HCEC 1CT (cell line): ENCODE measurements around the gene CEACAM8.
"Not testable (repeated sequence)": the region's sequence is repeated elsewhere in the genome, so short reads cannot be mapped to it uniquely, and the experiment has no call there.

Experiments
- DNase-seq: peaks from one replicate; pipeline ENCODE4 v3.0.0-alpha.2; 2017

Gene CEACAM8

DNA sequence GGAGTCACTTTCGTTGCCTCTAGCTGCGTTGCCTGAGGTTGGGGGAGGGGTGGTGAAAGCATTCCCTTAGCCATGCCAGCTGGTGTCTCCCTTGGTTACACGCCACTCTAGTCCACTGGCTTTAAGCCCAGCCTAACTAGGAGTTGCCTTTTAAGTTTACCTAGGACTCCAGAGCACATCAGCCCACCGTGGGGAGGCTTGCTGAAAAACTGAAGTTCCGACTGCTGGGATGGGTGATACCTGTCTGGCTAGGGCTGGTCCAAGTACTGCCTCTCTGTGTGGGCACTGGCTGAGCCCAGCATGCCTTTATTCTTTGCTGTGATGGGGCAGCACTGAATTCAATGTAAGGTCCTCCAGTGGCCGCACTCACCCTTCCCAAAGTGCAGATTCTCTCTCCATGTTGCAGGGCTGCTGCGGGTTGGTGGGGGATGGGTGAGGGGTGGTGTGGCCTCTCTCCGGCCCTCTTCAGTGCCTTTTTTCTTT, 54.6 kb downstream of the CEACAM8 start:
- DNase-seq: no peak

DNA sequence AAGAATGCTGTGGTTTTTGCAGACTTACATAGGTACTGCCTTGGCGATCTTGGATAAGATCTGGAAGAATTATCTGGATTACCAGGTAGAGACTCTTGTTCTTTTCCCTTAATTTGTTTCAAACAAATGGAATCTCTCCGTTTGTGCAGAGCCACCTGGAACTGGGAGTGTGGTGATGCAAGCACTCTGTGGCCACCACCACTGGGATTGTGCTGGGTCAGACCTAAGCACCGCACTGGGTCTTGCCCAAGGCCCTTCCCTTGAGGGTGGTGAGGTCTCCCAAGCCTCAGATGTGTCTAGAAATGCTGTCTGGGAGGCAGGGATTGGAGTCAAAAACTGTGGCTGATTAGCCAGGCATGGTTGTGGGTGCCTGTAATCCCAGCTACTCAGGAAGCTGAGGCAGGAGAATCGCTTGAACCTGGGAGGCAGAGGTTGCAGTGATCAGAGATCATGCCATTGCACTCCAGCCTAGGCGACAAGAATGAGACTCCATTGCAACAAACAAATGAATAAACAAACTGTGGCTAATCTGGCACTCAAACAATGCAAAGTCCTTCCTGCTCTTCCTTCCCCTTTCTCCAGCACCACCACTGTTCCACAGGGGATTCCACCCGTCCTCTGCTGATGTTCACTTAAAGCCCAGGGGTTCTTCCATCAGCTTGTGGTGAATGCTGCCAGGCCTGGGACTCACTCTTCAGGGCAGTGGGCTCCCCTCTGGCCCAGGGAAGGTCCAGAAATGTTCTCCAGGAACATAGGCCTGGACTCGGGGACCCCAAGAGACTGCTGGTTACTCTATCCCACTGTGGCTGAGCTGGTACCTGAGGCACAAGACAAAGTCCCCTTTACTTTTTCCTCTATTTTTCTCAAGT, 55.6 kb downstream of the CEACAM8 start:
- DNase-seq: no peak

DNA sequence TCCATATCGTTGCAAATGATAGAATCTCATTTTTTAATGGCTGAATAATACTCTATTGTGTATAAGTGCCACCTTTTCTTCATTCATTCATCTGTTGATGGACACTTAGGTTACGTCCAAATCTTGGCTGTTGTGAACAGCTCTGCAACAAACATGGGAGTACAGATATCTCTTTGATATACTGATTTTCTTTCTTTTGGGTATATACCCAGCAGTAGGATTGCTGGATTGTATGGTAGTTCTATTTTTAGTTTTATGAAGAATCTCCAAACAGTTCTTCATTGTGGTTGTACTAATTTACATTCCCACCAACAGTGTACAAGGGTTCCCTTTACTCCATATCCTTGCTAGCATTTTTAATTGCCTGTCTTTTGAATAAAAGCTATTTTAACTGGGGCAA, 59.4 kb downstream of the CEACAM8 start:
- not testable (repeated sequence) for DNase-seq

DNA sequence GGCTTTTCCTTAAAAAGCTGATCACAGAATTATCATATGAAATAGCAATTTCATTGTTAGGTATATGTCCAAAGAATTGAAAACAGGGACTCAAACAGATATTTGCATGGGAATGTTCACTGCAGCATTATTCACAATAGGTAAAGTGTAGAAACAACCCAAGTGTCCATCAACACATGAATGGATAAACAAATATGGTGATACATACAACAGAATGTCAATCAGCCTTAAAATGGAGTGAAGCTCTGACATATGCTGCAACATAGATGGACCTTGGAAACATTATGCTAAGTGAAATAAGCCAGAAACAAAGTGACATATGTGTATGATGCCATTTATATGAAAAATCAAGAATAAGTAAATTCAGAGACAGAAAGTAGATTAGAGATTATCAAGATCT, 60.3 kb downstream of the CEACAM8 start:
- DNase-seq: no peak

DNA sequence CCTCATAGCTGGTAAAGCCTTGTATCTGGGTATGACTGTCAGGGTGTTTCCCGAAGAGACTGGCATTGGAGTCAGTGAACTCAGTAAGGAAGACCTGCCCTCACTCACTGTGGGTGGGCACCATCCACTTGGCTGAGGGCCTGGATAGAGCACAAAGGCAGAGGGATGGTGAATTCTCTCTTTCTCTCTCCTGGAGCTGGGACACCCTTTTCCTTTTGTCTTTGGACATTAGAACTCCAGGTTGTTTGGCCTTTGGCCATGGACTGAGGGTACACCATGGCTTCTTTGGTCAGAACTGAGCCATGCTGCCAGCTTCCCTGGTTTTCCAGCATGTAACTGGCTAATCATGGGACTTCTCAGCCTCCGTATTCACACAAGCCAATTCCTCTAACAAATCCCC, 61.8 kb downstream of the CEACAM8 start:
- no peak for DNase-seq

DNA sequence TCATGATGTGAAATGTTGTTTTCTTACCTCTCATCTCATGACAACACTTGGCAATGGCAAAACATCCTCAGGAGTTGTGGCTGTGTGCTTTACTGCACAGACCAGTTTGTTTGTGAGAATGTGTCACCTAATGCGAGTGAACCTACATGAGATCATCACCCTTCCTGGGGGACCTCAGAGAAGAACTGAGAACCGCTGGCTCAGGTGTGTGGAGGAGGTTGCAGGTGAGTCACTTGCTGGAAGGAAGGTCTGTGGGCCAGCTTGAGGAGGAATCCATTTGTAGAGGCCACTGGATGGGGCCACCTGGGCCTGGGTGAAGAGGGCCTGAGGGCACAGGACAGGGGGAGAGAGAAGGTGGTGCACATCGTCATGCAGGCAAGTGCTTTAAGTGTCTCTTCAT, 63.4 kb downstream of the CEACAM8 start:
- no peak for DNase-seq
